Panc1 (cell line): ENCODE results near the gene SCEL. TPM values are rescaled to one million over a fixed set of nuclear protein-coding genes. Genes with fewer than 3 reads are reported as not detected.

Source experiments
- ATAC-seq: fragments of 200-7000 bp; cut with Tn5 transposase; 2 replicates; pipeline ENCODE4 v1.9.1; 2020; ENCODE audit warnings: mild to moderate bottlenecking, moderate library complexity
- BruUV-seq: library from RNA; stranded (reverse); fragments of 400-500 nt; replicated peaks from 2 replicates; lab custom pipeline; 2021; lab: Mats Ljungman, UMichigan
- CTCF ChIA-PET: fragments of 300-600 bp; sonication (Branson Sonifier 250); formaldehyde crosslinking; loops from one replicate; lab custom pipeline; 2022; ENCODE audit warnings: antibody characterized with exemption; lab: Charles Lee
- POLR2A ChIA-PET: fragments of 300-600 bp; sonication (Branson Sonifier 250); formaldehyde crosslinking; loops from one replicate; lab custom pipeline; 2022; ENCODE audit warnings: antibody characterized with exemption; lab: Charles Lee
- DNase-seq: peaks from one replicate; pipeline ENCODE4 v3.0.0-alpha.2; 2010; ENCODE audit warnings: low read depth, low spot score
- H3K27ac ChIP-seq: 2 replicates; pipeline ENCODE4 v1.5.1; 2011; ENCODE audit warnings: mild to moderate bottlenecking, low read length, inconsistent platforms
- H3K27me3 ChIP-seq: fragments of 200-500 bp; sonication (Bioruptor generic); 2 replicates; pipeline ENCODE4 v1.6.0; 2014; ENCODE audit warnings: low read length, inconsistent platforms; ENCODE audit not compliant: control insufficient read depth, insufficient read depth
- H3K36me3 ChIP-seq: fragments of 200-500 bp; sonication (Bioruptor generic); 2 replicates; pipeline ENCODE4 v1.5.1; 2014; ENCODE audit warnings: inconsistent platforms, mild to moderate bottlenecking, low read length, moderate library complexity; ENCODE audit not compliant: control insufficient read depth, insufficient read depth
- H3K4me1 ChIP-seq: 2 replicates; pipeline ENCODE4 v1.5.1; 2011; ENCODE audit warnings: inconsistent platforms, mild to moderate bottlenecking, low read length, moderate library complexity; ENCODE audit not compliant: control insufficient read depth, insufficient read depth
- H3K4me3 ChIP-seq, 2 experiments: 2 replicates each; pipeline ENCODE4 v1.5.1; 2011 to 2012; ENCODE audit warnings: low read depth in 2 of 2, low read length in 2 of 2, mild to moderate bottlenecking in 2 of 2, inconsistent platforms in 1 of 2, moderate library complexity in 1 of 2
- H3K9me3 ChIP-seq: fragments of 200-500 bp; sonication (Bioruptor generic); 2 replicates; pipeline ENCODE4 v1.5.1; 2014; ENCODE audit warnings: low read depth, mild to moderate bottlenecking, inconsistent platforms, low read length, moderate library complexity; ENCODE audit not compliant: control insufficient read depth, insufficient read depth
- POLR2AphosphoS5 ChIP-seq: IDR thresholded peaks from 2 replicates; pipeline ENCODE4 v1.6.1; 2012; ENCODE audit warnings: mild to moderate bottlenecking, low read depth, low read length, moderate library complexity
- REST ChIP-seq, 2 experiments: IDR thresholded peaks; 2 replicates each; pipeline ENCODE4 v1.6.1; 2011 to 2012; ENCODE audit warnings: low read depth in 2 of 2, control low read depth in 1 of 2, low read length in 1 of 2, mild to moderate bottlenecking in 1 of 2, moderate library complexity in 1 of 2; ENCODE audit not compliant: insufficient read depth in 1 of 2
- SIN3A ChIP-seq: IDR thresholded peaks from 2 replicates; pipeline ENCODE4 v1.6.1; 2012; ENCODE audit warnings: low read depth, mild to moderate bottlenecking, low read length, moderate library complexity, borderline replicate concordance; ENCODE audit not compliant: insufficient read depth
- TCF7L2 ChIP-seq: IDR thresholded peaks from 2 replicates; pipeline ENCODE4 v1.6.1; 2011; ENCODE audit warnings: mild to moderate bottlenecking, low read depth, low read length, inconsistent platforms
- in situ Hi-C: cut with HindIII; loops from 2 replicates; pipeline ENCODE4 v1.10.0; 2016; ENCODE audit warnings: low sequenced_read_pairs, low pct_unique_long_range_greater_than_20kb
- intact Hi-C: fragments of 100-400 bp; cut with micrococcal nuclease; formaldehyde crosslinking; loops from one replicate; pipeline ENCODE4 v1.10.0; 2022; ENCODE audit not compliant: unreplicated experiment
- total RNA-seq: library from RNA; stranded (reverse); gene quantifications from one replicate; pipeline ENCODE4 v1.2.1, GENCODE V29; 2021; ENCODE audit not compliant: unreplicated experiment
- TF ChIP-seq, protein P1 (sequence below): fragments of 450-650 bp; IDR thresholded peaks from 2 replicates; pipeline ENCODE4 v1.5.1; 2017; ENCODE audit warnings: mild to moderate bottlenecking

SCEL gene
- total RNA-seq, 1 experiment from 2014 or later, result not detected

DNA sequence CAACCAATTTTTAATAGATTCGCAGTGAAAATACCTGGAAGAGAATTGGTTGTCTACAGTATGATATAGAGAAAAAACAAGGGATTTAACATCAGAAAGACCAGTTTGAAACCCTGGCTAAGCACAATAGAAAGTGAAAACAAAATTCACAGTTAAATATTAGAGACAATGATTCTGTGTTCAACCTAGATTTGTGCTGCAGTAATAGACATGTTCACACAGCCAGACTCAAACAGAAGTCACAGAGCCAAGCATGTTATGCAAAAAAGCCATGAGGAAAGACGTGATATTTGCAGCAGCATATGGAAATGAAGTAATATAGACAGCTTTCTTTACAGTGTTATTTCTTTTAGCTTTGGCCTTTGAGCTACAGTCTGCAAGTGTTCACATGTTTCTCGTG is 48.1 kb downstream of the SCEL start:
- CTCF ChIA-PET, result no interaction called here

DNA sequence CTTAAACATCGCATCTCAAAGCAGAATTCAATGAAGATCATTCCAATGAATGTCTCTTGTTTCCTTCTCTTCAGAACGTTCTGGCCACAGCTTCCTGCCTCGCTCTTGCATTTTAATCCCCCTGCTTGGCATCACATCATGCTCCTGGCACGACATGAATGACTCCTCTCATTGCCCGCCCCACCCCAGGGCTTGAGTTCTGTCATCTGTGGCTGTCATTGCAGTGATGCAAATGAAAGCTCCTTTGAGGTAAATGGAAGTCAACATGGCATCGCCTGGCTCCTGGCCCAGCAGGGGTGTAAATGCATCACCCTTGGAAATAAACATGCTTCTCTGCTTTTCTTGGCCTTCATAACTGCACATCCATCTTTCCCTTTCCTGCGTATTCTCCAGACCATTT is 48.6 kb downstream of the SCEL start:
- Histone ChIP-seq H3K9me3 (no peaks in the 10 kb centered on the region), H3K36me3 (no peaks in the 10 kb centered on the region), H3K27me3 (no peaks in the 10 kb centered on the region), H3K27ac (no peak overlapping the region), H3K4me3 (no peak overlapping the region), H3K4me1 (no peaks in the 10 kb centered on the region)
- CTCF ChIA-PET, result no interaction called here
- ATAC-seq, result no peak
- no peak for TF ChIP-seq REST (IDR thresholded peaks at IDR 0.05; ENCODE audit: insufficient read depth in 1 of 2, low read depth in 2 of 2, low read length in 1 of 2)
- POLR2A ChIA-PET, result no interaction called here
- no TSS peak for BruUV-seq
- DNase-seq, result no peak
- intact Hi-C loops, result no loop called here
- in situ Hi-C loops, result no loop called here

More for the DNA sequence above, 48.1 kb downstream of the SCEL start:
- no peak for ATAC-seq
- POLR2A ChIA-PET, result no interaction called here
- no peak for DNase-seq
- H3K4me3 ChIP-seq, result no peak overlapping the region
- in situ Hi-C loops, result no loop called here
- no peak for TF ChIP-seq REST (IDR thresholded peaks at IDR 0.05; ENCODE audit: insufficient read depth in 1 of 2, low read depth in 2 of 2, low read length in 1 of 2)
- TF ChIP-seq, protein P1, sequence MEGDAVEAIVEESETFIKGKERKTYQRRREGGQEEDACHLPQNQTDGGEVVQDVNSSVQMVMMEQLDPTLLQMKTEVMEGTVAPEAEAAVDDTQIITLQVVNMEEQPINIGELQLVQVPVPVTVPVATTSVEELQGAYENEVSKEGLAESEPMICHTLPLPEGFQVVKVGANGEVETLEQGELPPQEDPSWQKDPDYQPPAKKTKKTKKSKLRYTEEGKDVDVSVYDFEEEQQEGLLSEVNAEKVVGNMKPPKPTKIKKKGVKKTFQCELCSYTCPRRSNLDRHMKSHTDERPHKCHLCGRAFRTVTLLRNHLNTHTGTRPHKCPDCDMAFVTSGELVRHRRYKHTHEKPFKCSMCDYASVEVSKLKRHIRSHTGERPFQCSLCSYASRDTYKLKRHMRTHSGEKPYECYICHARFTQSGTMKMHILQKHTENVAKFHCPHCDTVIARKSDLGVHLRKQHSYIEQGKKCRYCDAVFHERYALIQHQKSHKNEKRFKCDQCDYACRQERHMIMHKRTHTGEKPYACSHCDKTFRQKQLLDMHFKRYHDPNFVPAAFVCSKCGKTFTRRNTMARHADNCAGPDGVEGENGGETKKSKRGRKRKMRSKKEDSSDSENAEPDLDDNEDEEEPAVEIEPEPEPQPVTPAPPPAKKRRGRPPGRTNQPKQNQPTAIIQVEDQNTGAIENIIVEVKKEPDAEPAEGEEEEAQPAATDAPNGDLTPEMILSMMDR, result no peak
- TF ChIP-seq TCF7L2, result no peak
- TF ChIP-seq POLR2AphosphoS5, result no peak
- no peak for TF ChIP-seq SIN3A
- intact Hi-C loops, result no loop called here
- H3K9me3 ChIP-seq, result no peaks in the 10 kb centered on the region
- no TSS peak for BruUV-seq
- no peak overlapping the region for H3K27ac ChIP-seq
- H3K36me3 ChIP-seq, result no peaks in the 10 kb centered on the region
- H3K27me3 ChIP-seq, result no peaks in the 10 kb centered on the region
- H3K4me1 ChIP-seq, result no peaks in the 10 kb centered on the region
